HCT116 (cell line): ENCODE data around the gene ATP8B3. TPM values are rescaled to one million over a fixed set of nuclear protein-coding genes. Genes with fewer than 3 reads are reported as not detected.

Experiments used
- ATAC-seq: fragments of 200-7000 bp; cut with Tn5 transposase; 2 replicates; pipeline ENCODE4 v1.9.1; 2020; ENCODE audit warnings: mild to moderate bottlenecking, moderate library complexity
- BruUV-seq: library from RNA; stranded (reverse); fragments of 400-500 nt; replicated peaks from 2 replicates; lab custom pipeline; 2021; lab: Mats Ljungman, UMichigan
- CTCF ChIA-PET: fragments of 300-600 bp; sonication (Branson Sonifier 250); formaldehyde crosslinking; loops from one replicate; lab custom pipeline; 2021; ENCODE audit warnings: antibody characterized with exemption; lab: Charles Lee
- POLR2A ChIA-PET: fragments of 300-600, 350-600 bp; sonication (Branson Sonifier 250); formaldehyde crosslinking; loops from one replicate; lab custom pipeline; 2021; ENCODE audit warnings: antibody characterized with exemption; lab: Charles Lee
- RAD21 ChIA-PET, 2 experiments: fragments of 300-600 bp; sonication (Branson Sonifier 250); formaldehyde crosslinking; loops; one replicate each; lab custom pipeline; 2023; ENCODE audit warnings: low total read pairs in 2 of 2; ENCODE audit not compliant: uncharacterized antibody in 2 of 2, unreplicated experiment in 2 of 2, low non-redundant PET in 1 of 2; lab: Charles Lee
- DNase-seq: peaks from one replicate; pipeline ENCODE4 v3.0.0-alpha.2; 2010; ENCODE audit warnings: low read depth, low spot score
- H2AFZ ChIP-seq: fragments of 200-600 bp; shearing (Covaris generic), sonication (generic); 2 replicates; pipeline ENCODE4 v1.6.1; 2017; ENCODE audit warnings: low read depth, mixed run types, mixed read lengths, antibody characterized with exemption, low read length; ENCODE audit not compliant: poor library complexity, severe bottlenecking
- H3K27ac ChIP-seq: 2 replicates; pipeline ENCODE4 v1.5.1; 2012; ENCODE audit warnings: low read depth, low read length
- H3K27me3 ChIP-seq: fragments of 200-600 bp; sonication (generic); 2 replicates; pipeline ENCODE4 v1.6.1; 2016; ENCODE audit warnings: mixed run types, low read length, mixed read lengths; ENCODE audit not compliant: insufficient read depth
- H3K36me3 ChIP-seq, 2 experiments: fragments of 200-500 bp in 1 of 2; fragments of 200-600 bp in 1 of 2; sonication (Bioruptor generic) in 1 of 2; sonication (generic) in 1 of 2; 2 replicates each; pipeline versions ENCODE4 v1.5.1 to v1.6.1; 2014 to 2016; ENCODE audit warnings: low read length in 2 of 2, inconsistent platforms in 1 of 2, mixed read lengths in 1 of 2, mixed run types in 1 of 2; ENCODE audit not compliant: insufficient read depth in 2 of 2, control insufficient read depth in 1 of 2
- H3K4me1 ChIP-seq, 2 experiments: fragments of 200-600 bp in 1 of 2; sonication (generic) in 1 of 2; 2 replicates each; pipeline versions ENCODE4 v1.5.1 to v1.6.1; 2012 to 2017; ENCODE audit warnings: low read length in 2 of 2, inconsistent platforms in 1 of 2, mild to moderate bottlenecking in 1 of 2, mixed read lengths in 1 of 2, mixed run types in 1 of 2, moderate library complexity in 1 of 2; ENCODE audit not compliant: insufficient read depth in 2 of 2, control insufficient read depth in 1 of 2
- H3K4me2 ChIP-seq: fragments of 200-600 bp; sonication (generic); 2 replicates; pipeline ENCODE4 v1.6.1; 2017; ENCODE audit warnings: mixed run types, low read length, mixed read lengths
- H3K4me3 ChIP-seq, 2 experiments: fragments of 200-600 bp in 1 of 2; sonication (generic) in 1 of 2; replicated peaks in 1 of 2; 2 replicates each; pipeline ENCODE4 v1.5.1; 2011 to 2016; ENCODE audit warnings: low read length in 2 of 2, control low read depth in 1 of 2, low read depth in 1 of 2, mild to moderate bottlenecking in 1 of 2, mixed read lengths in 1 of 2, mixed run types in 1 of 2
- H3K79me2 ChIP-seq: fragments of 200-600 bp; sonication (generic); 2 replicates; pipeline ENCODE4 v1.6.1; 2017; ENCODE audit warnings: mild to moderate bottlenecking, mixed run types, low read length, moderate library complexity, mixed read lengths; ENCODE audit not compliant: insufficient read depth
- H3K9ac ChIP-seq: fragments of 200-600 bp; sonication (generic); 2 replicates; pipeline ENCODE4 v1.6.1; 2016; ENCODE audit warnings: low read length, mixed read lengths
- H3K9me2 ChIP-seq: fragments of 200-600 bp; sonication (generic), shearing (Covaris generic); 2 replicates; pipeline ENCODE4 v1.6.1; 2017; ENCODE audit warnings: mixed run types, mild to moderate bottlenecking, moderate library complexity; ENCODE audit not compliant: insufficient read depth
- H3K9me3 ChIP-seq, 2 experiments: fragments of 200-500 bp in 1 of 2; fragments of 200-600 bp in 1 of 2; sonication (Bioruptor generic) in 1 of 2; sonication (generic) in 1 of 2; 2 replicates each; pipeline ENCODE4 v1.6.1; 2014 to 2017; ENCODE audit warnings: low read length in 2 of 2, mixed read lengths in 2 of 2, inconsistent platforms in 1 of 2, low read depth in 1 of 2, mild to moderate bottlenecking in 1 of 2, mixed run types in 1 of 2, moderate library complexity in 1 of 2; ENCODE audit not compliant: control insufficient read depth in 1 of 2, insufficient read depth in 1 of 2
- H4K20me1 ChIP-seq: fragments of 200-600 bp; sonication (generic), shearing (Covaris generic); 2 replicates; pipeline ENCODE4 v1.6.1; 2017; ENCODE audit warnings: mixed run types, mild to moderate bottlenecking, moderate library complexity; ENCODE audit not compliant: insufficient read depth
- CEBPB ChIP-seq: IDR thresholded peaks from 2 replicates; pipeline ENCODE4 v1.6.1; 2012; ENCODE audit warnings: low read depth
- ELF1 ChIP-seq: IDR thresholded peaks from 2 replicates; pipeline ENCODE4 v1.6.1; 2012; ENCODE audit warnings: low read depth, borderline replicate concordance
- EZH2 ChIP-seq: fragments of 200-600 bp; sonication (generic); IDR thresholded peaks from 2 replicates; pipeline ENCODE4 v1.6.1; 2017; ENCODE audit warnings: antibody characterized with exemption, mixed run types
- POLR2AphosphoS5 ChIP-seq: IDR thresholded peaks from 2 replicates; pipeline ENCODE4 v1.6.1; 2011; ENCODE audit warnings: mild to moderate bottlenecking, low read depth, low read length, moderate library complexity
- ZBTB33 ChIP-seq: IDR thresholded peaks from 2 replicates; pipeline ENCODE4 v1.6.1; 2011; ENCODE audit warnings: mild to moderate bottlenecking, low read length, moderate library complexity; ENCODE audit not compliant: insufficient replicate concordance; ENCODE audit errors: extremely low read depth
- ZFX ChIP-seq: fragments of 450-650 bp; IDR thresholded peaks from 2 replicates; pipeline ENCODE4 v1.6.1; 2017
- intact Hi-C: fragments of 100-400 bp; cut with micrococcal nuclease; formaldehyde crosslinking; loops from 2 replicates; pipeline ENCODE4 v1.10.0; 2022
- total RNA-seq: library from RNA; stranded (reverse); gene quantifications from one replicate; pipeline ENCODE4 v1.2.1, GENCODE V29; 2021; ENCODE audit not compliant: unreplicated experiment
- TF ChIP-seq, protein P1 (sequence below): IDR thresholded peaks from 2 replicates; pipeline ENCODE4 v1.6.1; 2012; ENCODE audit warnings: low read depth

ATP8B3 gene
- total RNA-seq, 1 experiment from 2014 or later = 17.0 TPM

DNA sequence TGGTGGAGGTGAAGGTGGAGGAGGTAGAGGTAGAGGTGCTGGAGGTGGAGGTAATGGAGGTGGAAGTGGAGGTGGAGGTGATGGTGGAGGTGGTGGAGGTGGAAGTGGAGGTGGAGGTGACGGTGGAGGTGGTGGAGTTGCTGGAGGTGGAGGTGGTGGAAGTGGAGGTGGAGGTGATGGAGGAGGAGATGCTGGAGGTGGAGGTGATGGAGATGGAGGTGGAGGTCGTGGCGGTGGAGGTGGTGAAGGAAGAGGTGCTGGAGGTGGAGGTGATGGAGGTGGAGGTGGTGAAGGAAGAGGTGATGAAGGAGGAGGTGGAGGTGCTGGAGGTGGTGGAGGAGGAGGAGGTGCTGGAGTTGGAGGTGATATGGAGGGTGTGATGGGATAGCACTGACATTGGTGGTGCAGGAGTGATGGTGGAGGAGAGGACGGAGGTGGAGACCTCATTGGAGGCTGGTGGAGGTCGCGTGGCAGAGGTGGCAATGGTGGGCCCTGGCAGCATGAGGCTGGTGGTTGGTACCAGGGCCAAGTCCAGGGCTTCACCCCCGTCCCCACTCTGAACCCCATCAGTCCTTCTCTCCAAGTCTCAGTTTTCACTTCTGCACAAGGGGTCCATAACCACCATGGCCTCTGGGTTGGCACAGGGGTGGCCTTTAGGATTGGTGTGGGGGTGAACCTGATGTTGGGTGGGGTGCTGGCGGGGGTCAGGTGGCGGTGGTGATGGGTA lies 43.0 kb downstream of the ATP8B3 start:
- H3K9me2 ChIP-seq = no peaks in the 10 kb centered on the region
- ATAC-seq = no peak
- no peaks in the 10 kb centered on the region for H4K20me1 ChIP-seq
- no peak overlapping the region for H2AFZ ChIP-seq
- BruUV-seq = no TSS peak
- H3K79me2 ChIP-seq = peaks cover 52% of the 10 kb centered on the region; the same call in 1 of the 2 replicates
- ChIA-PET RAD21 (no interaction called here), CTCF (interaction anchor here (0.6 to 1.1 kb wide), 2 partner anchors 95 to 97 kb away, joined by 3 to 4 read pairs; no protein-coding TSS in a partner anchor), POLR2A (no interaction called here)
- peaks cover 27 to 79% of the 10 kb centered on the region in 2 experiments for H3K4me1 ChIP-seq
- peaks cover 4 to 13% of the 10 kb centered on the region in 2 experiments; a peak in 3 of 4 replicates for H3K9me3 ChIP-seq
- TF ChIP-seq POLR2AphosphoS5 = no peak
- TF ChIP-seq, protein P1, sequence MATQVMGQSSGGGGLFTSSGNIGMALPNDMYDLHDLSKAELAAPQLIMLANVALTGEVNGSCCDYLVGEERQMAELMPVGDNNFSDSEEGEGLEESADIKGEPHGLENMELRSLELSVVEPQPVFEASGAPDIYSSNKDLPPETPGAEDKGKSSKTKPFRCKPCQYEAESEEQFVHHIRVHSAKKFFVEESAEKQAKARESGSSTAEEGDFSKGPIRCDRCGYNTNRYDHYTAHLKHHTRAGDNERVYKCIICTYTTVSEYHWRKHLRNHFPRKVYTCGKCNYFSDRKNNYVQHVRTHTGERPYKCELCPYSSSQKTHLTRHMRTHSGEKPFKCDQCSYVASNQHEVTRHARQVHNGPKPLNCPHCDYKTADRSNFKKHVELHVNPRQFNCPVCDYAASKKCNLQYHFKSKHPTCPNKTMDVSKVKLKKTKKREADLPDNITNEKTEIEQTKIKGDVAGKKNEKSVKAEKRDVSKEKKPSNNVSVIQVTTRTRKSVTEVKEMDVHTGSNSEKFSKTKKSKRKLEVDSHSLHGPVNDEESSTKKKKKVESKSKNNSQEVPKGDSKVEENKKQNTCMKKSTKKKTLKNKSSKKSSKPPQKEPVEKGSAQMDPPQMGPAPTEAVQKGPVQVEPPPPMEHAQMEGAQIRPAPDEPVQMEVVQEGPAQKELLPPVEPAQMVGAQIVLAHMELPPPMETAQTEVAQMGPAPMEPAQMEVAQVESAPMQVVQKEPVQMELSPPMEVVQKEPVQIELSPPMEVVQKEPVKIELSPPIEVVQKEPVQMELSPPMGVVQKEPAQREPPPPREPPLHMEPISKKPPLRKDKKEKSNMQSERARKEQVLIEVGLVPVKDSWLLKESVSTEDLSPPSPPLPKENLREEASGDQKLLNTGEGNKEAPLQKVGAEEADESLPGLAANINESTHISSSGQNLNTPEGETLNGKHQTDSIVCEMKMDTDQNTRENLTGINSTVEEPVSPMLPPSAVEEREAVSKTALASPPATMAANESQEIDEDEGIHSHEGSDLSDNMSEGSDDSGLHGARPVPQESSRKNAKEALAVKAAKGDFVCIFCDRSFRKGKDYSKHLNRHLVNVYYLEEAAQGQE = no peak
- TF ChIP-seq ZBTB33 = no peak
- TF ChIP-seq ELF1 = no peak
- TF ChIP-seq CEBPB = no peak
- no peak for TF ChIP-seq EZH2
- TF ChIP-seq ZFX = no peak
- H3K27ac ChIP-seq = no peak overlapping the region; the same call in 1 of the 2 replicates
- no peak for DNase-seq
- H3K9ac ChIP-seq = no peak overlapping the region
- intact Hi-C loops = no loop called here
- no peak overlapping the region for H3K4me2 ChIP-seq
- H3K4me3 ChIP-seq = no peak overlapping the region
- no peaks in the 10 kb centered on the region for H3K27me3 ChIP-seq
- 0 out of 4 replicates have a peak, but pooled peaks cover 0 to 7% of the 10 kb centered on the region in 2 experiments for H3K36me3 ChIP-seq
